GM11168 (cell line): ENCODE results near the gene FCRLB.
"Not testable (repeated sequence)": the region's sequence is repeated elsewhere in the genome, so short reads cannot be mapped to it uniquely, and the experiment has no call there.

Experiments
- in situ Hi-C: fragments of 300-500 bp; cut with MboI; formaldehyde crosslinking; loops from one replicate; pipeline ENCODE4 v1.12.0; 2022; ENCODE audit warnings: low sequenced_read_pairs; ENCODE audit not compliant: unreplicated experiment

Gene FCRLB

GRCh38 chr1:161718559-161719324 lies 2.6 kb upstream of the FCRLB start:
- in situ Hi-C loops: no loop called here

- in situ Hi-C loops: no loop called here
Measured at GRCh38 chr1:161719325-161719611, 2.1 kb upstream of the FCRLB start.

- in situ Hi-C loops: no loop called here
Measured at GRCh38 chr1:161720422-161720821, 922 bp upstream of the FCRLB start.

GRCh38 chr1:161721738-161722343 lies 497 bp downstream of the FCRLB start:
- in situ Hi-C loops: no loop called here

DNA sequence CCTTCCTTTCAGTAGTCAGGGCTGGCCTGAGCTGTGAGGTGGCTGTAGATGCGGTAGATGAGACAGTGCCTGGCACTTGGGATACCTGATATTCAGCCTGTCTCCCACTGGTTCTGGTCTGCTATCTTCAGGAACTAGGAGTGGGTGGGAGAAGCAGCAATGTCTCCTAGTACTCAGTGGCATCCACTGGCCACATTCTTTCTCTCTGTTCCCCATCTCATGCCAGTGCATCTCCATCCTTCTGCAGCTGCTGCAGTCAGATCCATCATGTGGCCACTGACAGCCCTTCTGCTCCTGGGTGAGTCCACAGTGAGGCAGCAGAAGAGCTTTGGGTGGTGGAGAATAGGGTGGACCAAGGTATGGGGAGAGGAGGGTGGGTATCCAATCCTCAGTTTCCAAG lies 1.1 kb downstream of the FCRLB start:
- in situ Hi-C loops: no loop called here

- in situ Hi-C loops: no loop called here
Measured at GRCh38 chr1:161723459-161724141, 2.3 kb downstream of the FCRLB start.

DNA sequence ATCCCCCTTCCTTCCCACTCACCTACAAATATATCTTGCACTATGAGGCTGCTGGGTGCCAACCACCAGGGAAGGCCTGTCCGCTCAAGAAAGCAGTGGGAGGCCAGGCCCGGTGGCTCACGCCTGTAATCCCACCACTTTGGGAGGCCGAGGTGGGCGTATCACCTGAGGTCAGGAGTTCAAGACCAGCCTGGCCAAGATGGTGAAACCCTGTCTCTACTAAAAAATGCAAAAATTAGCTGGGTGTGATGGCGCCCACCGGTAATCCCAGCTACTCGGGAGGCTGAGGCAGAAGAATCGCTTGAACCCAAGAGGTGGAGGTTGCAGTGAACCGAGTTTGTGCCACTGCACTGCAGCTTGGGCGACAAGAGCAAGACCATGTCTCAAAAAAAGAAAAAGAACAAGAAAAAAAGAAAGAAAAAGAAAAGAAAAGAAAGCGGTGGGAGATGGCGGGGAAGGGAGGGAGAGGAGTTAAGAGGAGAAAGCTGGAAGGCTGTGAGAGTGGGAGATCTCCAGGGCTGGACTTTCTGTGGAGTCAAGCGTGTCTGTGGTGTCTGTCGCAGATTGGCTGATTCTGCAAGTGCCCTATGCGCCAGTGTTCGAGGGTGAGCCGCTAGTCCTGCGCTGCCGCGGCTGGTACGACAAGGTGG lies 4.0 kb downstream of the FCRLB start:
- in situ Hi-C loops: not testable (repeated sequence)

DNA sequence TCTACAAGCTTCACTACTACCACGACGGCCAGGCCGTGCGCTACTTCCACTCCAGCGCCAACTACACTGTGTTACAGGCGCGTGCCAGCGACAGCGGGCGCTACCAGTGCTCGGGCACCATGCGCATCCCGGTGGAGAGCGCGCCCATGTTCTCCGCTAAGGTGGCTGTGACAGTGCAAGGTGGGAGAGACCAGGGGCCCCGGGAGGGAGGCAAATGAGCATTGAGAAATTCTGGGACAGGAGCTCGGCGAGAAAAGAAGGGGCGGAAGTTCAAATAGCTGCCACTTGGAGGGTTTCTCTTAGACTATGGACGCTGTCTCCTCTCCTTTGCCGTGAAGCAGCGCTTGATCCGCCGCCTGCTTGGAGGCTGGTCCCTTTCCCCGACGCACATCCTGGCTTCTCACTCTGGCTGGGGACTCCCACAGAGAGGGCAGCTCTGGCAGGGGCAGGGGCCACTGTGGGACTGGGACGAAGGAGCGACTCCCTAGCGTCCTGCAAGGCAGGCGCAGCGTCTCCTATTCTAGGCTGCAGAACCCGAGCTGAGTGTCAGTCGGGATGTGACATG lies 4.6 kb downstream of the FCRLB start:
- in situ Hi-C loops: no loop called here

DNA sequence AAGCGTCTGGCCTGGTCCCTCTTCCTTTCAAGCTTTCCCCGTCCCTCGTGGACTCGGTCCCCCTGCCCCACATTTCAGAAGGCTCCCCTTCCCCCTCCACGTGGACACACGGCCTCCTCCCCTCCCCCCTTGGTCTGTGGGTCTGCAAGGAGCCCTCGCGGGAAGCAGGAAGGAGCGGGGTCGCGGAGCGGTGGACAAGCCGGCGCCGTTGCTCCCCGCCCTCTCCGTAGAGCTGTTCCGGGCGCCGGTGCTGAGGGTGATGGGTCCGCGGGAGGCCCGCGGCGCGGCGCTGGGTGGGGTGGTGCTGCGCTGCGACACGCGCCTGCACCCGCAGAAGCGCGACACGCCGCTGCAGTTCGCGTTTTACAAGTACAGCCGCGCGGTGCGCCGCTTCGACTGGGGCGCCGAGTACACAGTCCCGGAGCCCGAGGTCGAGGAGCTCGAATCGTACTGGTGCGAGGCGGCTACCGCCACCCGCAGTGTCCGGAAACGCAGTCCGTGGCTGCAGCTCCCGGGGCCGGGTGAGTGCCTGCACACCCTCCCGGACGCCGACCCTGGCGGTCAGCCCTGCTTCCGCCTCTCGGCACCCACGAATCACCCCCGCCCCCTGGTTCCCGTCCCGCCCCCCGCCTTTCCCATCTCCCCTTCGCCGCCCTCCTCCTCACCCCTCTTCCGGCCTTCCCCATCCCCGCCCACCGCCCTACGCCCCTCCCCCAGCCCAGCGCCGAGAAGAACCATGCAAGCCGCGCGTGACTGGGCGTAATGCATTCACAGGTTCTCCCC lies 5.3 kb downstream of the FCRLB start:
- in situ Hi-C loops: no loop called here

GRCh38 chr1:161727256-161727924 lies 6.0 kb downstream of the FCRLB start:
- in situ Hi-C loops: no loop called here

DNA sequence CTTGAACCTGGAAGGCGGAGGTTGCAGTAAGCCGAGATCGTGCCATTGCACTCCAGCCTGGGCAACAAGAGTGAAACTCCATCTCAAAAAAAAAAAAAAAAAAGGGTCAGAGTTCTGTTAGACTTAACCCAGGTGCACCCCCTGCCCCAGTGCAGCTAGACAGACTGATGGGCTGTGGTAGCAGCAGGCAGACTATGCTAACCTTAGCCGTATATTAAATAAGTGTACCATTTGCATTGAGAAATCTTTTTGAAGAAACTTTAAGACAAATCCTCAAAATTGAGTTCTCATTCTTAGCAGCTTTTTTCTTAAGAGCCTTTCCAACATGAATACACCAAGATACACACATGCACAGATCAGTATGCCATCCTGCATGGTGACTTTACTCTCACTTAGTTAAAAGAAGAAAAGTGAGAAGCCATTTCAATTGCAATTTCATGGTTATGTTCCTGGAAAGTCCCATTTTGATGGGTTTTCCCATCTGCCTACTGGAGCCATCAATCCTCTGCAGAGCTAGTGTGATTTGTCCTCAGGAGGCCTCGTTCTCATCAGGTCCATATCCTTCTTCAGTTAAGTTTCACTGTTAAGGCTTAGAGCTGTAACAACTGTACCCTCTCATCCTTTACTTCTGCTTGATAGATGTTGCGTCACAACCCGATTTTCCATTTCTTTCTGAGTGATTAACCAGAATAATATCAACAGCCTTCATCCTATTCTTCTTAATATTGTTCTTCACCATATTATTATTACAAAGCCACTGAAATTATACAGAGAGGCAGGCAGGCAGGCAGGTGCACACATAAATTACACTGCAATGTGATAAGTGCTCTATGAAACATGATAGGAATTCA lies 7.3 kb downstream of the FCRLB start:
- in situ Hi-C loops: no loop called here

- in situ Hi-C loops: no loop called here
Measured at GRCh38 chr1:161730050-161730564, 8.8 kb downstream of the FCRLB start.

DNA sequence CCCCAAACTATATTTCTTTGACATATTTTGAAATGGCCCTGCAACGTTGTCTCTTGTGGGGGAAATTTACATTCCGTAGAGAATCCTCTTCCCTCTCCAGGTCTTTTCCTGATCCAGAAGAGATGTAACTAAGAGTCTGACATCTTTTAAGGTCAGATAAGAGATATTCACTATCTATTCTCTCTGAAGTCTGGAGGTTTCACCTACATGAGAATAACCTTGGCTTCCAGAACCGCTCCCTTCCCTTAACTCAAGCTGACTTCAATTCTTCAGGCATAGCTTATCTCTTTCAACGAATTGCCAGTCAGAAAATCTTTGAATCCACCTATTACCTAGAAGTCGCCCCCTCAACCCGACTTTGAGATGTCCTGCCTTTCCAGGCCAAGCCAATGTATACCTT lies 9.9 kb downstream of the FCRLB start:
- in situ Hi-C loops: no loop called here

DNA sequence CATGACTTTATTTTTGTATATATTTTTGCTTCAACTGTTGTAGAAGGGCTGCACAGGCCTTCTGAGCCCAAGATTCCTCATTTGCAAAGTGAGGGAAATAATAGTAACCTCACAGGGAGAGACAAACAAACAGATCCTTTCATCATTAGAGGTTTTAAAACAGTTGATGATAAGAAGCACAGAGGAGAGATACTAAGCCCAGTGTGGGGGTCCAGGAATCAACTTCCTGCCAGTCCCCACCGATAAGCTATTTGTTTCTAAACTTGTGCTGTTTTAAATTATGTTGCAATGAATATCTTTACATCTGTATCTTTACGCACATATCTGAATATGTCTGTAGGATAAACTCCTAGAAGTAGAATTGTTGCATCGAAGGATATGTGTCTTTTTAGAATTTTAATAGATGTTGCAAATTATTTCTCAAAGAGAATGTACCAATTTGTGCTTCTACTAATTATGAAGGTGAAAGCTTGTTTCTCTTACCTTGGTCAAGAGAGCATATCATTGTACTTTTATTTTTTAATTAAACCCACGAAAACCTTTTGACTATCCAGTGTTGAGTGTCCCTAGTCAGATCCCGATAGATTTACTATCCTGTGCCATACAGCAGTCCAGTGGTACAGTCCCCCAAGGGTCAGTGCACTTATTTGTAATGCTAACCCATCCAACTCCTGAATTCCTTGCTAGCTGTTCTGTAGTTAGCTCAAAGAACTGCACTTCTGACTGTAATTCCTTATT lies 10.8 kb downstream of the FCRLB start:
- in situ Hi-C loops: no loop called here

- in situ Hi-C loops: no loop called here
Measured at GRCh38 chr1:161733526-161733925, 12.2 kb downstream of the FCRLB start.

DNA sequence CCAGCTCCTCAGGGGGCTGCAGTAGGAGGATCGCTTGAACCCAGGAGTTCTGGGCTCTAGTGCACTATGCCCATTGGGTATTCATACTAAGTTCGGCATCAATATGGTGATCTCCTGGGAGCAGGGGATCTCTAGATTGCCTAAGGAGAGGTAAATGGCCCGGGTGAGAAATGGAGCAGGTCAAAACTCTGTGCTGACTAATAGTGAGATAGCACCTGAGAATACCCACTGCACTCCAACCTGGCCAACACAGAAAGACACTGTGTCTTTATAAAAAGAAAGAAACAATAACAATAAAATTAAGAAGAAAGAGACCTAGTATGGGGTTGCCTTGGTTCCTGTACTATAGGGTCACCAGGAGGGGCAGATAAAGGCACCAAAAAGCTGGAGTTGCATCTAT lies 14.5 kb downstream of the FCRLB start:
- in situ Hi-C loops: no loop called here

DNA sequence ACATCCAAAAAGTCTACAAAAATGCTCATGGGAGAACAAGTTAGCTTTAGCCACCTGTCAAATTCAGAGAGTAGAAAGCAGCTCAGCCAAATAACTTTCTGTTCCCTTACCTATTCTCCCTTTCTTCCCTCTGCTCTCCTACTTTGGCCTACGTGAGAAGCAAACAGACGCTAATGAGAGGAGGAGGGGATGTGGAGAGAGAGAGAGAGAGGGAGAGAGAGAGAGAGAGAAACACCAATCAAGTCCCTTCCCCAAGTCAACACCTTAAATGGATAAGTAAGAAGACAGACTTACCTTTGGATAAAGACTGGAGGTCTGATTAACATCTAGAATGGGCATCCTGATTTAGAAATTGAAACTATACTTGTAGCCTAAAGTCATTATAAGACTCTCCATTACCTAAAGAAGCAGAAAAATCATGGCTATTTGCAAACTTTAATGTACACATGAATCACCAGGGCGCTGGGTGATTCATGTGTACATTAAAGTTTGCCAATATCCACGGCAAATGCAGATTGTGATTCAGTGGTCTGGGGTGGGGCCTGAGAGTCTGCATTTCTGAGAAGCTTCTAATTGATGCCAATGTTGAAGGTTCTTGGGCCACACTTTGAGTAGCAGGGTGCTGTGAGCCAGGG lies 15.1 kb downstream of the FCRLB start:
- in situ Hi-C loops: no loop called here
